Breast epithelium (tissue), 4 donors: Measurements from ENCODE around the gene FTL. TPM values are rescaled to one million over a fixed set of nuclear protein-coding genes. Genes with fewer than 3 reads are reported as not detected.

ENCODE experiments used
- DNase-seq, 2 donors: peaks; one replicate each; pipeline ENCODE4 v3.0.0-alpha.2; 2019; ENCODE audit warnings: low spot score in 2 of 2
- H3K27ac ChIP-seq, 2 donors: fragments of 200-600 bp; sonication (generic) in 1 of 2; one replicate each; pipeline ENCODE4 v1.5.1; 2016 to 2019; ENCODE audit warnings: mild to moderate bottlenecking in 1 of 2
- H3K27me3 ChIP-seq, 2 donors: fragments of 200-600 bp; sonication (generic) in 1 of 2; one replicate each; pipeline versions ENCODE4 v1.5.1 to v1.6.0; 2017 to 2019; ENCODE audit warnings: control low read depth in 1 of 2, mild to moderate bottlenecking in 1 of 2
- H3K36me3 ChIP-seq: fragments of 200-600 bp; one replicate; pipeline ENCODE4 v1.5.1; 2019
- H3K4me1 ChIP-seq, 2 donors: fragments of 200-600 bp; sonication (generic); one replicate each; pipeline ENCODE4 v1.5.1; 2016 to 2019; ENCODE audit warnings: control low read depth in 1 of 2
- H3K4me3 ChIP-seq, 3 donors: fragments of 200-600 bp; sonication (generic); 1 replicate in 2 of 3; 2 replicates in 1 of 3; pipeline ENCODE4 v1.5.1; 2016 to 2019; ENCODE audit warnings: mild to moderate bottlenecking in 3 of 3, moderate library complexity in 2 of 3
- H3K9me3 ChIP-seq, 2 donors: fragments of 200-600 bp; sonication (generic) in 1 of 2; one replicate each; pipeline ENCODE4 v1.5.1; 2016 to 2019; ENCODE audit warnings: control low read depth in 1 of 2
- CTCF ChIP-seq, 3 donors: fragments of 450-650 bp; IDR thresholded peaks; one replicate each; pipeline ENCODE4 v1.5.1; 2016 to 2017; ENCODE audit warnings: antibody characterized with exemption in 3 of 3, mild to moderate bottlenecking in 3 of 3, moderate library complexity in 3 of 3
- POLR2A ChIP-seq: fragments of 450-650 bp; IDR thresholded peaks from one replicate; pipeline ENCODE4 v1.6.1; 2016; ENCODE audit warnings: antibody characterized with exemption, mild to moderate bottlenecking, moderate library complexity
- POLR2AphosphoS5 ChIP-seq, 3 donors: sonication (generic); formaldehyde crosslinking; IDR thresholded peaks; one replicate each; pipeline ENCODE4 v1.6.1; 2017; ENCODE audit warnings: antibody characterized with exemption in 3 of 3
- intact Hi-C: fragments of 100-400 bp; cut with DNase I; formaldehyde crosslinking; loops from one replicate; pipeline ENCODE4 v1.15.1; 2023; ENCODE audit warnings: low total_unique reads
- total RNA-seq, 3 donors: library from RNA; depleted of rRNA; stranded (reverse); fragments of >200 nt; gene quantifications; one replicate each; pipeline ENCODE4 v1.1.0, GENCODE V29; 2016

FTL gene
- total RNA-seq, 3 donors from 2014 or later: 3,861 to 12,429 (median 4,028) TPM

GRCh38 chr19:48992581-48993174 lies 27.6 kb downstream of the FTL start:
- Histone ChIP-seq H3K4me3 (peak overlapping the region; percentile 80 to 88 (median 85)), H3K27ac (peak overlapping the region; percentile 89 to 93), H3K27me3 (no peaks in the 10 kb centered on the region), H3K36me3 (no peaks in the 10 kb centered on the region), H3K4me1 (peaks cover 10 to 19% of the 10 kb centered on the region in 2 donors), H3K9me3 (no peaks in the 10 kb centered on the region)
- TF ChIP-seq CTCF (IDR thresholded peaks at IDR 0.05): no peak
- TF ChIP-seq POLR2AphosphoS5 (IDR thresholded peaks at IDR 0.05): no peak
- TF ChIP-seq POLR2A: no peak
- no peak for DNase-seq
- intact Hi-C loops: no loop called here

GRCh38 chr19:48993175-48994034 lies 28.3 kb downstream of the FTL start, which contains the start of the genes GYS1 and RUVBL2:
GYS1 (minus strand) TSS chr19:48993309; CDS start chr19:48993112, 197 bp downstream.
RUVBL2 (plus strand) TSS chr19:48993887; CDS start chr19:48993912, 25 bp downstream.
- Histone ChIP-seq H3K4me1 (peaks cover 10 to 19% of the 10 kb centered on the region in 2 donors), H3K27ac (peak within 1 kb of the TSS; percentile 89 to 93), H3K27me3 (no peaks in the 10 kb centered on the region), H3K4me3 (peak within 1 kb of the TSS; percentile 80 to 88 (median 85)), H3K9me3 (no peaks in the 10 kb centered on the region), H3K36me3 (no peaks in the 10 kb centered on the region)
- DNase-seq: peak; percentile 99
- TF ChIP-seq POLR2A (peak; percentile 65), CTCF (IDR thresholded peaks at IDR 0.05) (peak; percentile 99), POLR2AphosphoS5 (IDR thresholded peaks at IDR 0.05) (peak; percentile 81 to 88 (median 81))
- intact Hi-C loops: no loop called here

GRCh38 chr19:48994035-48994386 lies 28.9 kb downstream of the FTL start:
- peak overlapping the region; percentile 89 to 93 for H3K27ac ChIP-seq
- intact Hi-C loops: no loop called here
- DNase-seq: no peak
- H3K4me1 ChIP-seq: peaks cover 10 to 19% of the 10 kb centered on the region in 2 donors
- no peaks in the 10 kb centered on the region for H3K27me3 ChIP-seq
- peak overlapping the region; percentile 80 to 88 (median 85) for H3K4me3 ChIP-seq
- TF ChIP-seq CTCF (IDR thresholded peaks at IDR 0.05): no peak
- TF ChIP-seq POLR2AphosphoS5 (IDR thresholded peaks at IDR 0.05): no peak
- H3K9me3 ChIP-seq: no peaks in the 10 kb centered on the region
- H3K36me3 ChIP-seq: no peaks in the 10 kb centered on the region

GRCh38 chr19:48997972-48998371 lies 32.9 kb downstream of the FTL start:
- intact Hi-C loops: no loop called here
- Histone ChIP-seq H3K27me3 (no peaks in the 10 kb centered on the region), H3K27ac (no peak overlapping the region), H3K4me1 (peaks cover 0 to 2% of the 10 kb centered on the region in 2 donors), H3K9me3 (no peaks in the 10 kb centered on the region), H3K36me3 (no peaks in the 10 kb centered on the region), H3K4me3 (no peak overlapping the region)
- TF ChIP-seq POLR2A: no peak
- TF ChIP-seq POLR2AphosphoS5 (IDR thresholded peaks at IDR 0.05): no peak
- no peak for TF ChIP-seq CTCF (IDR thresholded peaks at IDR 0.05)
- no peak for DNase-seq
